ENCODE results near the gene SCMH1.
"Not testable (repeated sequence)": the region's sequence is repeated elsewhere in the genome, so short reads cannot be mapped to it uniquely, and the experiment has no call there.

The SCMH1 gene

GRCh38 chr1:41144285-41144684, 97.8 kb downstream of the SCMH1 start:
- no peak for DNase-seq

DNA sequence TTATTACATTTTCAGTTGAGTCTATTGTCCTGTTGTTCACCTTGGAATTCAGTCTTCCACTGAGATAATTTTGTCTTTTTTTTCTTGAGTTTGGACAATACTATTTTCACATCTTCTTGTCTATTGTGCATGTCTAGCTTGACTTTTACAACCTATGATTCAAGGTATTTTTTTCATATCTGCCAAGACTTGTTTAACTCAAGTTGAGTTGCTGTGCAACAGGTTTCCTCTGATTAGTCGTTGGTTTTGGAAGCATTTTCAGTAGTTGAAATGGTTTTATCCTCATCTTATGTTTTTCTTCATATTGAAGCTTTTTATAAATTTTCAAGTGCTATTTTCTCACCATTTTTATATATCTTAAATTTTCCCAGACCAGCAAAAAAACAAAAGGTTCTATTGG, 103.6 kb downstream of the SCMH1 start:
- DNase-seq = no peak

- DNase-seq = no peak
These were observed 106.7 kb downstream of the SCMH1 start for GRCh38 chr1:41135196-41135947.

DNA sequence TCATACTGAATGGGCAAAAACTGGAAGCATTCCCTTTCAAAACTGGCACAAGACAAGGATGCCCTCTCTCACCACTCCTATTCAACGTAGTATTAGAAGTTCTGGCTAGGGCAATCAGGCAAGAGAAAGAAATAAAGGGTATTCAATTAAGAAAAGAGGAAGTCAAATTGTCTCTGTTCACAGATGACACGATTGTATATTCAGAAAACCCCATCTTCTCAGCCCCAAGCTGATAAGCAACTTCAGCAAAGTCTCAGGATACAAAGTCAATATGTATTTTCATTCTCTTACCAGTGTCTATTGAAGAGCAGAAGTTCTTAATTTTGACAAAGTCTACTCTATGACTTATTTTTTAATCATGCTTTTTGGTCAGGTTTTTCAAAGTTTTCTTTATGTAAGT, 107.8 kb downstream of the SCMH1 start:
- not testable (repeated sequence) for DNase-seq

GRCh38 chr1:41122851-41123518, 119.1 kb downstream of the SCMH1 start:
- no peak for DNase-seq

DNA sequence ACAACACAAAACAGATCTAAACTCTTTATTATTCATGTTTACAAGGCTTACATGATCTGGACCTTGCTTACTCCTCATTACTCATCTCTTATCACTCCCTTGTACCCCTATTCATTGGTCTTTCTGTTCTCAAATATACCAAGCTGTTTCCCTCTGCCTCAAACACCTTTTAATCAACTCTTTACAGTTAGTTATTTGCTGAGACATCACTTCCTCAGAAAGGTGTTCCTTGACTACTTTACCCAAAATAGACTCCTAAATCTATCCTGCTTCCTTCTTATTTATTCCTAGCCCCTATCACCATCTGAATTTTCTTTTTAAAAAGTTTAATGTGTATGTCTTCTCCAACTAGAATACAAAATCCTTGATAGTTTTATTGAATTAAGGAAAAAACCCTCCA, 120.0 kb downstream of the SCMH1 start:
- no peak for DNase-seq

GRCh38 chr1:41118645-41119044, 123.5 kb downstream of the SCMH1 start:
- no peak for DNase-seq

DNA sequence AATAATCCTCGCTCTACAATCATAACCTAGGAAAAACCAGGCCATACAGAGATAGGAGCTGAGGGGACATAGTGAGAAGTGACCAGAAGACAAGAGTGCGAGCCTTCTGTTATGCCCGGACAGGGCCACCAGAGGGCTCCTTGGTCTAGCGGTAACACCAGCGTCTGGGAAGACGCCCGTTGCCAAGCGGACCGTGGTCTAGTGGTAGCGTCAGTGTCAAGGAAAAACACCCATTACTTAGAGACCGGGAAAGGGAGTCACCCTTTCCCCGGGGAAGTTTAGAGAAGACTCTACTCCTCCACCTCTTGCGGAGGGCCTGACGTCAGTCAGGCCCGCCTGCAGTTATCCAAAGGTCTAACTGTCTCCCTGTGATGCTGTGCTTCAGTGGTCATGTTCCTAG, 124.9 kb downstream of the SCMH1 start:
- not testable (repeated sequence) for DNase-seq

DNA sequence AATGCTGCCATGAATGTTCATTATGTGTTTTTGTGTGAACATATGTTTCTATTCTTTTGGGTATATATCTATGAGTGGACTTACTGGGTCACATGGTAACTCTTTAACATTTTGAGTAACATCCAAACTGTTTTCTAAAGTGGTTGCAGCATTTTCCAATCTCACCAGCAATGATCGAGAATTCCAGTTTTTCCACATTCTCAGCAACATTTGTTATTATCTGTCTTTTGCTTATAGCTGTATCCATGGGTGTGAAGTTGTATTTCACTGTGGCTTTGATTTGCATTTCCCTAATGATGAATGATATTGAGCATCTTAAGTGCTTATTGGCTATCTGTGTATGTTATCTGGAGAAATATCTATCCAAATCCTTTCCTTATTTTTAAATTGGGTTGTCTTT, 131.4 kb downstream of the SCMH1 start:
- DNase-seq = no peak

- no peak for DNase-seq
These were observed 131.8 kb downstream of the SCMH1 start for GRCh38 chr1:41110286-41110685.

DNA sequence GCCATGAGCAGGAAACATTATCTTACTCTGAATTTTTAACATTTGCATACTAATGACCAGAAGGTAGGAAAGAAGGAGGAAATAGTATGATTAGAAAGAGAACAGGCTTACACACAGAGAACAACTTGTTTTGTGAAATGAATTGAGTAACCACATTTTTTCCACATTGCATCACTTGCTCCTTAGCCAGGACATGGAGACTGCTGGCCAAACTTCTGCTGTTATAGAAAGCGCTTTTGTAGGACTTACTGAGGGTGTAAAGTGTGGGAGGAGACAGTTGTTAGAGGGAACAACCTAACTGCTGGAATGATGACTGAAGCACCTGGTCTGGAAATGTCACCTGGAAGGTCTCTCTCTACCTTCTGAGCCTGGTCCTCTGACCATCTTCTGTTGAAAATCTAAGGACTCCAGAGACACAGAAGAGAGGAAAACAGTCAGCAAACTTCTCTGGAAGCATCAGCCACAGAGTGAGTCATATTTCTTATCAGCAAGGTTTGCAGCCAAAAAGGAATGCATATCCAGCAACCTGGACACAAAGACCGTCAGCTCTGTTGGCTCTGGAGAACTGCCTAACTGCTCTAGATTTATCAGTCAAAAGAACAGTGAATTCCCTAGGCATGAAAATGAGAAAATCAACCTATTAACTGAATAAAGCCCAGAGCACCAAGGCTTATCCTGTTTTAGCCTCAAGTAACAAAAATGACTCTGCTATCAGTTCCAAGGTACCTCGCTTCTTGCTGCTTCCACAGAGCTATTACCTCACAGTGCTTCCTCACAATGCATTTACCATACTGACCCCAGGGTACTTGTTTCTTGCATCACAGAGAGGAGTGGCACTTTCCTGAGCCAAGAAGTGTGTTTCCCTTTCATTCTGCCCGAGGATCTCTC, 132.6 kb downstream of the SCMH1 start:
- DNase-seq = no peak

- no peak for DNase-seq
These were observed 133.3 kb downstream of the SCMH1 start for GRCh38 chr1:41108696-41109275.

DNA sequence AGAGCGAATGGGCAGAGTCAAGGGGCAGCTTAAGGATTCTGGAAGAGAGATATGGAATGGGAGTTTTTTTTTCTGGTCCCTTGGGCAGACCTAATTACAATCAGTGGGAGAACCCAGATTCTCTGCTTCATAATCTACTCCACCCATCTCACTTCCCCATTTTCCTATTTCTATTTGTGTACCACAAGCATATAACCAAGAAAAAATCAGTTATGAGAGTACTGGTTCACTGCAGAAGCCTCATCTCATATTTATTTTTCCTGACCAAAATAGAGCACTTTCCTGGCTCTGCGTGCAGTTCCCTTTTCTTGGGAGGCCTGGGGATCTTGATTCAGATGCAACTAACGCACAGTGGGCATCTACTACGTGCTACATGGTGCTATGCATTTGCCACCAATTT, 138.3 kb downstream of the SCMH1 start:
- no peak for DNase-seq

DNA sequence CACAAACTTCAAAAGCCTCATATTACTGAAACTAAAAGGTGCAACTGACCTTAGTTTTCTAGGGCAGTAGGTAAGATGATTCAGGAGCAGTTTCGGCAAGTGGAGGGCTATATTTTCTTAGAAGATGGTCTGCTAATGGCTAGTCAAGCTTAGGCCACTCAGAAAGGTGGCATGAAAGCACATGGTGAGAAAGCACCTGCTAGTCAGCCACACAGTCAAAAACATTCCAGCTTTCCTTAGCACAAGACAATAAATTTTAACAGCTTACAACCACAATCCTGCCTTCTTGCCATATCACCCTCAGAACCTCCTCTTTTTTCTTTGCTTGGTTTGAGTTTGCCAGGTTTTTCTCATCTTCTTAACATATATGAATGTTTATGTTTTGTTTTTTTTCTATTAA, 139.5 kb downstream of the SCMH1 start:
- no peak for DNase-seq

GRCh38 chr1:41101950-41102607, 140.0 kb downstream of the SCMH1 start:
- no peak for DNase-seq

GRCh38 chr1:41101076-41101475, 141.0 kb downstream of the SCMH1 start:
- DNase-seq = no peak

- no peak for DNase-seq
These were observed 141.9 kb downstream of the SCMH1 start for GRCh38 chr1:41100170-41100569.

DNA sequence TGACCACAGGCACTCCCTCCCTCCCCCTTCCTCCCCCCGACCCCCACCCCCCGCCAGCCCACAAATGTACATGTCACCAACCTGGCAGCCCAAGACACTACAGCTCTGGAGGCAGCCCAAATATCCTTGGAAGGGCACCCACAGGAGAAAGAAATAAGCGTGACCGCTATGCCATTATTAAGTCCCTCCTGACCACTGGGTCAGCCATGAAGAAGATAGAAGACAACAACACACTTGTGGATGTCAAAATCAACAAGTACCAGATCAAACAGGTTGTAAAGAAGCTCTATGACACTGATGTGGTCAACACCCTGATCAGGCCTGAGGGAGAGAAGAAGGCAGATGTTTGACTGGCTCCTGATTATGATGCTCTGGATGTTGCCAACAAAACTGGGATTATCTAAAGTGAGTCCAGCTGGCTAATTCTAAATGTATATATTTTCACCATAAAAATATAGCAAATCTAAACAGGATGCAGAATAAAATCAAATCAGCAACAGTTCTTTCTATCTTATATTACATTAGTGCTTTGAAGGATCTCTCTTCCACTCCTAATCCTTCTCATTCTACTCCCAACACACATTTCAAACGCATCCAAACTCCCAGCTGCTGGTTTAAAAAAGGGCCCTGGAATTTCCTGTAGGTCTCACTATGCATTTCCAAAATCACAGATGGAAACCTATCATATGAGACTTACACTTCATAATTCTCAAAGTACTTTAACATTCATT, 143.2 kb downstream of the SCMH1 start:
- DNase-seq = no peak

GRCh38 chr1:41097105-41097504, 145.0 kb downstream of the SCMH1 start:
- DNase-seq = no peak

DNA sequence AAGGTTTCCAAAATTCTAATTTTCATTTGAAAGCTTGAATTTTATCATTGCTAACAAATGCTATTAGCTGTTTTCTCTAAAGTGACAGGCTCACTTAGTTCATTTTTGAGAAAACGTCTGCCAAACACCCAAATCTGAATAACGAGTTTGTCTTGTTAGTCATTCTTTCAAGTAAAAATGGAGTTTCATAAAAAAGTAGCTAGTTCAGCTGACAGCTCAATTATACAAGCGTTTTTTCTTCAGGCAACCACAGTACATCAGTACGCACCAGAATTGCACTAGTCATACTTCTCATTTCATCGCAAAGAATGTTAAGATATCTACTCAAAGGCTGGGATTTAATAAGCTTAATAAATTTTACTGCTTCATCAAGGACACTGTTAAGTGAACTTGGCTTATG, 148.3 kb downstream of the SCMH1 start:
- no peak for DNase-seq

DNA sequence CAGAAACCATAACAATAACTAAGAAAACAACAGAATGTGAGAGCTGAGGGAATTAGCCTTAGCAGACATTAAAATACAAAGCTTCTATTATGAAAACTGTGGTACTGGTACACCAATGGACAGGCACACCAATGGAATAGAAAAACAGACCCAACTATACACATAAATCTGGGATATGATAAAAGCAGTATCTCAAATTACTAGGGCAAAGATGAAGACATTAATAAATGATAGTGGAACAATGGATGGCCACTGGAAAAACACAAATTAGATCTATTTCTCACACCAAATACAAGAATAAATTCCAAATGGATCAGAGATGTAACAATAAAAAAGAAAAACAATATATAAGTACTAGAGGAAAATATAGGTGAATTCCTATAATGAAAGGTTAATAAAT, 155.2 kb downstream of the SCMH1 start:
- no peak for DNase-seq

DNA sequence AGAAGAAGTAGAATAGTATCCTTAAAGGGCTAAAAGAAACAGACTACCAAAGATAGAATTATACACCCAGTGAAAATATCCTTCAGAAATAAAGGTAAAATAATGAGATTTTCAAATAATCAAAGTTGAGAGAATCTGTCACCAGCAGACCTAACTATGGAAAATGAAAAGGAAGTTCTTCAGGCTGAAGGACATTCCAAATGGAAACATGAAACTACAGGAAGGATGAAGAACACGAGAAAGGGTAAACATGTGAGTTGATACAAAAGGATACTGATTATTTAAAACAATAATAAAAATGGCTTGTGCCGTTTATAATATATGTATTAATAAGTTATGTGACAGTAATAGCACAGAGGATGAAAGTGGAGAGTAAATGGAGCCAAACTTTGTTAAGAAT, 163.5 kb downstream of the SCMH1 start:
- DNase-seq = no peak
